Femur (tissue), 1 donor: ENCODE data around the gene KCNG2.
A peak's percentile ranks its signal among the peaks of the same experiment; 100 is the strongest.

ENCODE experiments used
- DNase-seq: peaks from one replicate; pipeline ENCODE4 v3.0.0-alpha.2; 2017

Gene KCNG2

DNA sequence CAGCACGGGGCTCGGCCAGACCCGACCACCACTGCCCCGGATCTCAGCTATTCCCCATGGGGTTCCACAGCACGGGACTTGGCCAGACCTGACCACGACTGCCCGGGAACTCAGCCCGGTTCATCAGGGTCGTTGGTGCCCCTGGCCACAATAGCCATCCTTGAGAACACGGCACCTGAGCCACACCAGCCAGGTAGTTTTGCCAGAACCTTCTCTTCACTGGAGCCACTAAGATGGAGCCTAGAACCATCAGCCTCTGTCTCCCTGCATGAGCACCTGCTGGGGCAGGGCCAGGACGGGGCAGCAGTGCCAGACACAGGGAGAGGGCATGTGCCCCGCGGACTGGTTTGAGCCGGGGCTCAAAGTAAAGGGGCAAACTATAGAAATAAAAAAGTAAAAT, 11.4 kb upstream of the KCNG2 start:
- DNase-seq: no peak

DNA sequence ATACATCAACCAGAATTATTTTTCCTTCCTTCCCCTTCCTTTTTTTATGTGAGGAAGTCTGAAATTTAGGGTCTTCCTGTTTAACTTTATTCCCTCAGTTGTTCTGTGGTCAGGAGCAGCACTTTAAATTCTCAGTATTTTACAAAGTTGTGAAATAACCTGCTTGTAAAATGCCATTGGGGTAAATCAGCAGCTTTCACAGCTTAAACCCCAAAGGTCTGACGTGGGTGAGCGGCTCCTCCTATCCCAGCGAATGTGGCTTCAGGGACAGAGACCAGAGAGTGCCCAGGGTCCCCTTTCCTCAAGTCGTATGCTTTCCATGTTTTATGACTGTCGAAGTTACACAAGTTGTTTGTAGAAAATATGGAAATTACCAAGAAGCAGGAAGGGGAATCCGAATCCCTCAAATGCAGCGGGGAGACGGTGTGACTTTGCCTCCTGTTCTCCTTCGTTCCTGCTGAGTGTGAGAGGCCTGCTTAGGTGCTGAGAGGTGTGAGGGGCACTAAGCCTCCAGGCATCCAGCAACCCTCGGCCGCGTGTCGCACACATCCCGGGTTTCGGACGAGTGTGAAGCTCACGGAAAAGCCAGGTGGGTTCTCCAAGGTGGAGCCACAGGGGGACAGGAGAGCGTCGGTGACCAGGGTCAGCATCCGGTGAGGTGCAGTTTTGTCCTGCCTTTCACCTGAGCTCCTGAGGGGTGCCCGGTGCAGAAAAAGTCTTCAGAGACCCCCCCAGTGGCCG, 10.8 kb upstream of the KCNG2 start:
- DNase-seq: no peak

DNA sequence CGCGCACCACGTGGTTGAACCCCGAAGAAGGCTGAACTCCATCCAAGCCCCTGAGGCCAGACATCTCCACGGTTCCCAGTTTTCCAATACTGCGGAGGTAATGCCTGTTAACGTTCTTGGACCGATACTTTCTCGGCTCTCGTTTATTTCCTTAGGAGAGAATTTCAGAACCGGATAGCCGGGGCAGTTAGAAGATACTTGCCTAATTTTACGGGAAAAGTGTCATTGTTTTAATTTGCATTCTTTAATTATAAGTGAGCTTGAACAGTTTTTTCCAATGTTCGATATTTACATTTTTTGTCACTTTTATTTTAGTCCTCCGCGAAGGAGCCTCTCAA, 10.2 kb upstream of the KCNG2 start:
- DNase-seq: no peak

DNA sequence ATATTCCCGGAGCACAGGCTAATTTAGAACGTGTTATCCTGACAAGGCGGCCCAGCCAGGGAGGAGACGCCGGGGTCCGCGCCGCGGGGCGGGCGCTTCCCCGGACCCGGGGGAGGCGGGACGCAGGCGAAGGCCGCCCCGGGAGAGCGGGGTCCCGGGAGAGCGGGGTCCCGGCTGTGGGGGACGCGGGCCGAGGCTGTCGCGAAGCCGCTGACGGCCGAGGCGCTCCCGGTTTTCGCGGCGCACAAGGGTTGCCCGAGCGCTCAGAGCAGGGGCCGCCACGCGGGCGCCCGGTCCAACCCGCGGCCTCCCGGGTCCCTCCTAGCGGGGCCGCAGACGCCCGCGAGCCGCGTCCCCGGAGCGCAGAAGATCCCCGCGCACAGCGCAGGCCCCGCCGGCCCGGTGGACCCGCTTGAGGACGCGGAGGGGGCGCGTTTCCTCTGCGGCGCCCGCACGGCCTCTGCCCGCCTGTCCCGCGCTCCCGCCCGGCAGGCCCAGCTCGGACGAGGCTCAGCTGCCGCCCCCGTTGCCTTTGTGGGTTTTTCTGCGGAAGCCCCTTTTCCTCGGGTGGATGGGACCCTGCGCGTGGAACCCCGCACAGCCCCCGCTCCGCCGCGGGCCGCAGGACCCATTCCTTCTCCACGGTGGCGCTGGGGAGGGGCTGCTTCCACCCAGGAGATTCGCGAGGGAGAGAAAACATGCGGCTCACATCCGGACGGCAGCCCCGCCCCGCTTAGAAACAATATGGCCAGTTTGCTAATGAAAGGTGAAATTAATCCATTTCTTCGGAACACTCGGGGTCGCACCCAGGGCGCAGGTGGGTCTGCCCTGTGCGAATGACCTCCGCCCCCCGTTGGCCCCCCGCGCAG, 9.6 kb upstream of the KCNG2 start:
- no peak for DNase-seq

DNA sequence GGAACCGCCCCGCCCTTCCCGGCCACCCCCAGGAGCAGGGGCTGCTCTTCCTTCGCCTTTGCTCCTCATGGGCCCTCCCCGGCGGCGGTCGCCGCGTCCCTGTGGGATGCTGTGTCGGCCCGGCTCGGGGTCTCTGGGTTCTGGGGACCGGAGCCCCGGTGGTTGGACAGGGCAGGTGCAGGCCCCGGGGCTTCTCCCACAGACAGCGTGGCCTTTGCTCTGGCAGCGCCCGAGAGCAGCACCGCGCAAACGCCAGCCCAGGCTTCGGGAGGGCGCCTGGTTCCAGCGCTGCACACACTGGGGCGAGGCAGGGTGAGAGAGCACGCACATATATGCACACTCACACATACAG, 9.0 kb upstream of the KCNG2 start:
- no peak for DNase-seq

DNA sequence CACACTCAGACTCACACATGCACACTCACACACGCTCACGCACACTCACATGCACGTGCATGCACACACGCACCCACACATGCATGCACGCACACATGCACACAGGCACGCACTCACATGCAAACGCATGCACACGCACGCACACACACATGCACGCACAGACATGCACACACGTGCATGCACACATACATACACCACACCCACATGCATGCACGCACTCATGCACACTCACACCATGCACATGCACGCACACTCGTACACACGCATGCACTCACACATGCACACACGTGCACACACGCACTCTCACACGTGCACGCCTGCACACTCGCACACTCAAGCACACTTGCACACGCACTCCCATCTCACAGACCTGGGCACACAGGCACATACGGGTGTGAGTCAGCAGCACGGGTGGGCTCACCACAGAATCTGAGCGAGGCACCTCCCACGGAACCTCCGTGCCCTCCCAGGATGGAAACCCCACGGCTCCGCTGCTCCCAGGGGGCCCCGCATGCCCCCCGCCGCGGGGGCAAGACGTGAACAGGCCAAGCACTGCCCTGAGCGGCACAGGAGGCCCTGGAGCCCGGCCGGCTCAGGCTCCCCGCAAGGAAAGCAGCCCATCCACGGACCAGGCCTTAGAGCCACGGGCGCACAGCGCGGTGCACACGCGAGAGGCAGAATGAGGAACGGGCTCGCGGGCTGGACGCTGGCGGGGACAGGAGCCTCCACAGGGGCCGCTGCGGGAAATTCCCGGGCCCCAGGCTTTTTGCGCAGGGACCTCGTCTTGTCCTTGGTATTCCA, 8.4 kb upstream of the KCNG2 start:
- no peak for DNase-seq

DNA sequence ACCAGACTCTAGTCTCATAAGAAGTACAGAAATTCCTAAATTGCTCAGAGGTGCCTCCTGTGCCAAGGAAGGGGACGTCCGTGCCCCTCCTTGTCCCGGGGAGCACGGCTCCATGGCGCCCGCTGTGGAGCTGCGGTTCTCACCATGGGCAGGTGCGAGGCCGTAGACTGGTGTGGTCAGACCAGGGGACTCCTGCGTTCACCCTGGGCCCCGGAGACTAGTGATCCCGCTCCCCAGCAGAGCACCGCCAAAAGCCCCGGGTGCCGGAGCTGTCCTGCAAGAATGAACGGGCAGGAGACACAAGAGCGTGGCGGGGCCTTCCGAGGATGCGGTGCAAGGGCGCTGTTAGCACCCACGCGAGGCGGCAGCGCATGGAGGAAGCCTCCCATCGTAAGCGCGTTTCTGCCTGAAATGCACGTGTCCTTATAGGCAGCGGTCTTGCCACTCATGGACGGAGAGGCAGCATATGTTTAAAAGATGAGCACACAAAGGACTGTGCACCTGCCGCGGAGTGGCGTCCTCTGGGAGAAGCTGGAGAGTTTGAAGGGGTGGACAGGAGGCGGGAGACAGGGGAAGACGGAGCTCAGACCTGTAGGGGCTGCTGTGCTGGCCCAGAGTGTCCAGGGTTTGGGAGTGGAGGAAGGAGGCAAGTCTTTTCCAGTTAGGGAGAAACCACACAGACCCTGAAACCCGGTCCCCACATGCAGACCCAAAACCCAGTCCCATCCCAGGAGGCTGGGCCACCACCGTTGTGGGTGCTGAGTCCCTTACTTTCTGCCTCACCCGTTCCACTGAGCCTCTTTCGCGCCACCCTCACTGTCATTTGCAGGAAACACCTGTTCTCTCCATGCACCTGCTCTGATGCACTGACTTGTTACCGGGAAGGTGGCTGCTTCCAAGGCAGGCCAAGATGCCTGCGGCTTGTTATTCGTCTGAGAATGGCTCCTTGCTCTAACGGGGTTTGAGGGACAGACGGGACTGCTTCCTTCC, 7.5 kb upstream of the KCNG2 start:
- DNase-seq: no peak

DNA sequence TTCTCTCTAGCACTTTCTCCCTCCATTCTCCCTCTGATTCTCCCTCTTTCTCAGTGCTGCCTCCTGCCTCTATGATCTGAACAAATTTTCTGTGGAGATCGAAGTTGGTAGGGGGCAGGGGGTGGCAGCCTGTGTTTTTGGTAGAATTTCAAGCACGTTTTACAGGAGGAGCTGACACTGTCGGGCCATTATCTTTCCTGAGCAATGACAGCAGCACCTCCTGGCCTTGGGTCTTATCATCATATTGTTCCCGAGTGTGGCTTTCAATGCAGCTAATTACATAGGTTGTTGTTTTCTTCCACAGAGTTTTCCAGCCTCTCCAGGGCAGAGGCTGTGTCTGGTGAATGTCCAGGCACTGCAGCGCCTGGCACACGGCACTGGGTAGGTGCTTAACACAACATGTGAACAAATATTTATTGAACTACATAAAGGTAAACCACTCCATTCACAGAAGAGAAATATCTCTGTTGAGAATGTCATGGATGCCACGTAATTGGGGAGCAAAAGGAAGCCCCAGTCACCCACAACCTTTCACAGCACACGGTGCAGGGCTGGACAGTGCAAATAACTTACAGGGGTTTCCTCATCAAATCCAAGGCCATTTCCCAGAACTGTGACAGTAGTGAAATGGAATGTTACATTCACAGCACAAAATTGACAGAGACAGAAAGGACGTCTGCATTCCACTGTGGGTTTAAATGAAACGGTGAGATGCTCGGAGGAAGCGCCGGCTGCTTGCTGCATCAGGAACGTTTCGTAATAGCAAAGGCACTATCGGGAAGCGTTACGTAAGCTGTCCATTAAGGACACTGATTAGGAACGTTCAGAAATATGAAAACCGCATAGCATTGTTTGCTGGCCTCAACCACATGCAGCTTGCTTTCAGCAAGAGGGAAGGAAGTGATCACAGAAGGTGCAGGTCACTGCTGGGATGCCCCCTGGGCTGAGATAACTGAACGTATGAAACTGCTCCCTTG, 6.5 kb upstream of the KCNG2 start:
- DNase-seq: peak; percentile 48

DNA sequence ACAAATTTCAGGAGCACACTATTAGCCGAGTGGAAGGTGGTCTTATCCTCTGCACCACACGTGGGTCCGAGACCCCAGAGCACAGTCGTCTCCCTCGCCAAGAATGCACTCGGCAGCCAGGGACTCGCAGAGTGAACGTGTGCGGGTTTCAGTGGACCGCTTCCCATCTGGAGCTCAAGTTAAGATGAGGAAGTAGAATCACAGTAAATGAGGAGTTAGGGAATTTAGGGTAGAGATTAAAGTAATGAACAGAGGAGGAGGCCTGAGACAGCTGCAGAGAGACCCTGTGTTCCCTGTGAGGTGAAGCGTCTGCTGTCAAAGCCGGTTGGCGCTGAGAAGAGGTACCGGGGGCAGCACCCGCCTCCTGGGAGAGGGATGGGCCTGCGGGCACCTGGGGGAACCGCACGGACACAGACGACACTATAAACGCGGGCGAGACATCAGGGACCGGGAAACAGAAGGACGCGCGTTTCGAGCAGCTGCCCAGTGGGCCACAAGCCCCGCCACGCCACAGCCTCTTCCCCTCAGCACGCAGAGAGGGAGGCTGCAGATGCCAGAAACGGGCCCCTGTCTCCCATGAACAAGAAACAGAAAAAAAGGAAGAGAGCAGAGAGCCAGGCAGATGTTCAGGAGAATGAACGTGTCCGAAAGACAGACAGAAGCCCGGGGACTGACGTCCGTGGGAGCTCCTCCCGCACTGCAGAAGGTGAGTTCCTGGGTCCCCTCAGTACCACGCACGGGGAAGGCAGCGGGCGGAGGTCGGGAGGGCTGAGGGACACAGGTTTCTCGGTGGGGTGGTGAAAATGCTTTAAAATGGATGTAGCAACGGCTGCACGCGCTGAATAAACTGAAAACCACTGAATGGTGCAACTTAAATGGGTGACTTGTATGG, 5.4 kb upstream of the KCNG2 start:
- DNase-seq: no peak

DNA sequence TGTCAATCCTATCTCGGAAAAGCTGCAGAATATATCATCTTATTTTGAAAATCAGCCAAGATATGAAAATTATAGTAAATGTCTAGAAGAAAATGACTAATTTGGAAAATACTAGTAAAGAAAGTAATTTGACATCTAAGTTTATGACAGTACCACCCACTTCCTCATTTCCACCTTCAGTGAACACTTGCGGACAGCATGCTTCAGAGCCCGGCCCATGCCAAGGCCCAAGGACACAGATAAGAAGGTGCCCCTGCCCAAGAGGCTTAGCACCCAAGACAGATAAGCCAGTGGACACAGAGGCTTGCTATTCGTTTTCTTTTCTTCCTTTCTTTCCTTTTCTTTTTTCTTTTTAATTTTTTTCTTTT, 4.8 kb upstream of the KCNG2 start:
- no peak for DNase-seq

DNA sequence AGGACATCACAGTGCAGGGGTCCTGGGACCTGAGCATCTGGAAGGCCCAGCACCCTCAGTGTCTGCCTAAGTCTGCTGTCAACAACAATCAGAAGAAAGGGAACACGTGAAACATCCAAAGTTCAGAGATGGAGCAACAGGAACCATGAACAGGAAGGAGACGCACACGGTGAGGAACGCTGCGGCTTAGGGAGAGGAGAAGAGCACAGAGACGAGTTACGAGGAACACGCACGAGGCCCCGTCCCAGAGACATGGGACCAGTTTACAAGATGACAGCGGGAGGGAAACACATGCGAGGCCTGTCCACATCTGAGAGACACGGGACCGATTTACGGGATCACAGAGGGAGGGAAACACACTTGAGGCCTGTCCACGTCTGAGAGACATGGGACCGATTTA, 2.9 kb upstream of the KCNG2 start:
- DNase-seq: no peak

DNA sequence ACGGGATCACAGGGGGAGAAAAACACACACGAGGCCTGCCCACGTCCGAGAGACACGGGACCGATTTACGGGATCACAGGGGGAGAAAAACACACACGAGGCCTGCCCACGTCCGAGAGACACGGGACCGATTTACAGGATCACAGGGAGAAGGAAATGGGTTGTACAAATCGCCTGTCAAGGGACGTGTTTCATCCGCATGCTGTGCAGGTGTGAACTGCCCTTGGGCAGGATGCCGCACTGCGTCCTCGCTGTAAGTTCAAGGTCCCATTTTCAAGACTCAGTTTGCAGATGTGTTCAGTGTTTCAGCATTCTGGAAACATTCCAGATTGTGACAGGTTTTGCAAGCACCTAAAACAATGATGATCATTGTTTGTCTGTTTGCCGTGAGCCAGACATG, 2.3 kb upstream of the KCNG2 start:
- no peak for DNase-seq

DNA sequence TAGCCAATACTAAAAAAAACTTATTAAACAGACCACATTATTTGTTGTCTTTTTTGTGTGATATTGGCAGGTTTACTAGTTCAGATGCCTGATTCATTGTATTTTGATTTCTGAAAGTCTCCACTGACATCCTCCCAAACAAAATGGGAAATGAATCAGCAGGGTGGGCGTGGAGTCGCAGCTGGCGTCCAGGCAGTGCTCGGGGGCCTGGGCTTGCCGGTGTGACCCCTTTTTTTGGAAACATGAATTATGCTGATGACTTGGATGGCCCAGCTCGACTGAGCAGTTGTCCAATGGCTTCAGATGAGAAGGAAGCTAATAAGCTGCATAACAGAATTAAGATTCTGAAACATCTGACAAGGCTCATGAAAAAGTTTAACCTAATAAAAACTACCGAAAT, 1.7 kb upstream of the KCNG2 start:
- no peak for DNase-seq

DNA sequence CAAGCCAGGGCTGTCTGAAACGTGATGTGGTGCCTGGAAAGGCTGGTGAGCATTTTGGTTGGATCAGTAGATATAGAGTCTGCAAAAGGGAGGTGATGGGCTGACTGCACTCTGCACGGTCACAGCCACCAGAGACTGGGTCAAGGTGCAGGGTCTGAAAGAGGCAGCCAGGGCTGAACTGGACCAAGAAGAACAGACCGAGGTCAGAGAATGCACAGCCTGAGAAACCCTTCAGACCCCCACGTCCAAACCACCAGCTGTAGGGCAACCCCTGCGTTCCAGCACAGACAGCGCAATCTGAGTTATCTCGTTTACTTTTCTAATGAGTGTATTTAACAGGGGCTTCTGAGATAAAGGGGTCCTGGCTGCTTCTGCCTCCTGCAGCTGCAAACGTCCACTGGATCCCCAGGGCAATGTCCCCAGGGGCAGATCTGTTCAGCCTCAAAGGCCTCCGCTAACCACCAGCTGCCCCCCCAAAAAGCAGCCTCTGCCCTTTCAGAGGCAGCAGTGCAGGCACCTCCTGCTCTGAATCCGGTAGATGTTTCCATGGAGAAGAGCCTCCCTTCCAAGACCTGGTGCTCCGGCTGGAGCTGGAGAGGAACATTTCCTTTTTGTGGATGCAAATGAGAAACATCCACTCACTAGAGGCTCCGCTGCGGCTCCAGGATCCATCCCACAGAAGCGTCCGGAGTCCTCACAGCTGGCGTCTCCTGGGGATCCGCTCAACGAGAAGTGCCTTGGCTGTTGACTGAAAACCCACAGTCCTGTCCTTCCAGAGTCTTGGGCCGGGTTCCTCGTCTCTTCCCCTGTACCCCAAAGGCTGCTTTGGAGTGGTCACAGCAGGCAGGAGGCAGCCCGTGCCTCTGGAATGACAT, 970 bp upstream of the KCNG2 start:
- DNase-seq: peak; percentile 81

DNA sequence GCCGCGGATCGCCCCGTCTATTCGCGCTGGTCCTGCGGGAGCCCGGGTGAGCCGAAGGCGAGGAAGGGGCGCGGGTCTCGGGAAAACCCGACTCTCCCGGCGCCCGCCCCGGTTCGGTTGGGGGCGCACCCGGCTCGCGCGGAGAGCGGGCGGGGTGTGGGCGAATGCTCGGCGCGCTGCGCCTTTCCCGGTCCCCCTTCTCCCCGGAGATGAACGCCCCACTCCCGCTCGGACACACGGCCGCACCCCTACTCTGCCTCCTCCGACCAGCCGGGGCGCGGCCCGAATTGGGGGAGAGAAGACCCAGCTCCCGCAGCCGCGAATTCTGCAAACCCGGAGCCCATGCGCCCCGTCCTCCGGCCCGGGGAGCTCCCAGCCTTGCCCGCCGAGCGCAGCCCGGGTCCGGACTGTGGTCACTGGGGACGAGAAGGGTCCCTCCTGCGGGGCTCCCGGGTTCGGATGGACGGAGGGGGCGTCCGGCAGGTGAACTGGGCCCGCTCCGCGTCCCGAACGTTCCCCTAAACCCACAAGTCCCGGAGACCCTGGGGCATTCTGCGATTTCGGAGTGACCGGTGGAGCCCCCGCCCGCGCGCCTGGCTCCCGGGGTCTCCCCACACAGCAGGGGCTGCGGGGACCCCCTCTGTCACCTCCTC, 734 bp downstream of the KCNG2 start:
- DNase-seq: no peak

DNA sequence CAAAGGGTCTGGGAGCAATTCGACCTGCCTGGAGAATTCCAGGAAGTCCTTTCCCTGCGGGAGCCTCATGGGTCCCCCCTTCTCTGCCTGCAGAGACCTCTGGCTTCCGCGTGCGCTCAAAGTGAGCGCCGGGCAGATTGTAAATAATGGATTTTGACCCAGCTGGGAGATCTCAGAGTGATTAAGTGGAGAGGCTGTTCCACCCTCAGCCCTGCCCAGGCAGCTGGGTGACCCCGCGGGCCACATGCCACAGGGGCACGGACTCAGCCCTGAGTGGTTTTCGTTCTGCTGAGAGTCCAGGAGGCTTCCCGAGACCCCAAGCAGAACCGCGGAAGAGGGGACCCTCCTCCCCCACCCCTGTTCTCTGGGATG, 1.2 kb downstream of the KCNG2 start:
- DNase-seq: no peak

DNA sequence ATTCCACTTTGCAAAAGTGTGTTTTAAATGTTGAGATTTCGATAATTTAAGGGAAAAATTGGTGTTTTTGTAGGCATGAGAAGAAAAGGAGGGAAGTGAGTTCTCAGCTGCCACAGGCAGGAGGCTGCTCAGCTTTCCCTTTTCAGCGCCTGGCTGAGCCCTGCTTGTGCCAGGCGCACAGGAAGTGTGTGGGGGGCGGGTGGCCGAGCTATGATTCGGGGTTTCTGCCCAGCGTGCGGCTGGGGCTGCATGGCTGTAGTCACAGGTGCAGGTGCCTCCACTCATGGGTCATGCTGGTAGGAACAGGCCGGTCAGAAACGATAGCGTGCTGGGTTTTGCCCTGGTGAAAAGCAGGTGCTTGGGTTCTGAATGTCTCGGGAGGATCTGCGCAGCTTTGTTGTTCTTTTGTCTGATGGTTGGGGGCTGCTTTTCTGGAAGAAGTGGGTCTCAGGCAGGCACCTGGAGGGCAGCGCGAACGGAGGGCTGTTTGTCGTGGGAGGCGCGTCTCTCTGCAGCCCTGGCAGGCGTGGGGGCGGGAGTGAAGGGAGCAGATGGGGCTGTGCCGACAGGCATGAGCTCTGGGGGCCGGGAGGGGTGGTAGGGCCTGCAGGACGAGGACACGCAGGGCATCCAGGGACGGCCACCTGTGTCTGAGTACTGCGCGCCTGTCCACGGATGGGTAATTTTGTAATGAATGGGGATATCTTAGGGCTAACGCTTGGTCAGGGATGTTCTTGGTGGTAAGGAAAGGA, 2.1 kb downstream of the KCNG2 start:
- no peak for DNase-seq
